ENCODE data around the gene E2F1.

Gene E2F1

GRCh38 chr20:33656010-33656782, 30.0 kb downstream of the E2F1 start:
- DNase-seq (ENCODE audit: low read depth in 2 of 2), result no peak
- H3K4me3 ChIP-seq (replicated peaks in 1 of 2; ENCODE audit: low read depth in 2 of 2, low read length in 2 of 2), result no peak overlapping the region
- no peak for TF ChIP-seq CTCF (IDR thresholded peaks at IDR 0.05; ENCODE audit: low read depth, low read length)

GRCh38 chr20:33655164-33655563, 31.0 kb downstream of the E2F1 start:
- no peak for TF ChIP-seq CTCF (IDR thresholded peaks at IDR 0.05; ENCODE audit: low read depth, low read length)
- H3K4me3 ChIP-seq (replicated peaks in 1 of 2; ENCODE audit: low read depth in 2 of 2, low read length in 2 of 2), result no peak overlapping the region
- DNase-seq (ENCODE audit: low read depth in 2 of 2), result no peak

DNA sequence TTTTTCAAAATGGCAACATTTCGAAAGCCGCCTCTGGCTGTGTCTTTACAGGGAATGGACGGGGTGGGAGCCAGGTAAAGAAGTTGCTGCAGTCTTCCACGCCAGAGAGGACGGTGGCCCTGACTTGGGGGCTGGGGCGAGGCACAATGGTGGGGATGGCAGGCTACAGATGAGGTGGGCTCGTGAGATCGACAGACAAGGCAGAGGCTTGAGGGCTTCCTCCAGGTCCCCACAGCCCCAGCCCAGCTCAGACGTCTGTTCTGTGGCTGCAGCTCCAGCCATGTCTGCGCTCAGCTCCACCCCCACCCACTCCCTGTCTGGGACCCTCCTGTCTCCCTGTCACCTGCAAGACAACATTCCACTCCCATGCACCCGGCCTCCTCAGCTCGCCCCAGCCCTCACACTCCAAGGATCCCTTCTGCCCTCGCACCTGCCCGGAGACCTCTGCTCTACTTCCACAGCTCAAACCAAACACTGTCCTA, 31.5 kb downstream of the E2F1 start:
- TF ChIP-seq CTCF (IDR thresholded peaks at IDR 0.05; ENCODE audit: low read depth, low read length), result no peak
- no peak overlapping the region for H3K4me3 ChIP-seq (replicated peaks in 1 of 2; ENCODE audit: low read depth in 2 of 2, low read length in 2 of 2)

GRCh38 chr20:33653900-33654596, 32.1 kb downstream of the E2F1 start:
- no peak overlapping the region for H3K4me3 ChIP-seq (replicated peaks in 1 of 2; ENCODE audit: low read depth in 2 of 2, low read length in 2 of 2)
- TF ChIP-seq CTCF (IDR thresholded peaks at IDR 0.05; ENCODE audit: low read depth, low read length), result no peak

More for the DNA sequence above, 31.5 kb downstream of the E2F1 start:
- DNase-seq (ENCODE audit: low read depth in 2 of 2), result no peak

GRCh38 chr20:33653218-33653899, 32.8 kb downstream of the E2F1 start:
- DNase-seq (ENCODE audit: low read depth in 2 of 2), result peak; percentile 75 to 78
- peak; percentile 95 for TF ChIP-seq CTCF (IDR thresholded peaks at IDR 0.05; ENCODE audit: low read depth, low read length)
- H3K4me3 ChIP-seq (replicated peaks in 1 of 2; ENCODE audit: low read depth in 2 of 2, low read length in 2 of 2), result no peak overlapping the region

More at GRCh38 chr20:33653900-33654596, 32.1 kb downstream of the E2F1 start:
- no peak for DNase-seq (ENCODE audit: low read depth in 2 of 2)

DNA sequence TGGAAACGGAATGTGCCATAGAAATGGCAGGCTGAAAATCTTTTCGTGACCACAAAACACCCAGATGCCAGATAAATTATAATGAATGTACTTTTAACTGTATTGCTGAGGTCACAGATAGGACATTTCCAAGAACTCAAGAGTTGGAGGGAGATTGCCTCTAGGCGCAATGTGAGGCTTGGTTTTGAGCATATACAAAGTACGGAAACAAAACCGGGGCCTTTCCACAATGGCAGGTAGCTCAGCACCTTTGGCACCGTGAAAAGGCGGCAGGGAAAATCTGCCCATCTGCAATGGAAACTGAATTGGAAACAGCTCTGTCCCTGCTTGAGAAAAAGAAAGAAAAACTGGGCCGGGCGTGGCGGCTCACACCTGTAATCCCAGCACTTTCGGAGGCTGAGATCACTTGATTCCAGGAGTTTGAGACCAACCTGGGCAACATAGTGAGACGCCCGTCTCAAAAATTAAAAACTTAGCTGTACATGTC, 34.6 kb downstream of the E2F1 start:
- no peak for DNase-seq (ENCODE audit: low read depth in 2 of 2)
- no peak overlapping the region for H3K4me3 ChIP-seq (replicated peaks in 1 of 2; ENCODE audit: low read depth in 2 of 2, low read length in 2 of 2)
- no peak for TF ChIP-seq CTCF (IDR thresholded peaks at IDR 0.05; ENCODE audit: low read depth, low read length)
